Endothelial cell of umbilical vein (primary cell): ENCODE measurements around the gene SPPL2C. TPM values are rescaled to one million over a fixed set of nuclear protein-coding genes. Genes with fewer than 3 reads are reported as not detected.

Experiments
- BruUV-seq: library from RNA; stranded (reverse); fragments of 400-500 nt; replicated peaks from 2 replicates; lab custom pipeline; 2021; lab: Mats Ljungman, UMichigan
- CTCF ChIA-PET: fragments of 300-600, 350-600 bp; sonication (Branson Sonifier 250); formaldehyde crosslinking; loops from one replicate; lab custom pipeline; 2021; ENCODE audit warnings: antibody characterized with exemption, inconsistent platforms; lab: Charles Lee
- POLR2A ChIA-PET: fragments of 300-600, 350-600 bp; sonication (Branson Sonifier 250); formaldehyde crosslinking; loops from one replicate; lab custom pipeline; 2021; ENCODE audit warnings: antibody characterized with exemption, inconsistent platforms; lab: Charles Lee
- DNase-seq: peaks from one replicate; pipeline ENCODE4 v3.0.0-alpha.2; 2011; ENCODE audit warnings: low read depth, low spot score
- FAIRE-seq: peaks from 2 replicates; lab custom pipeline; 2011; peaks lifted over from hg19 to GRCh38; lab: Jason Lieb, UNC
- H2AFZ ChIP-seq: 2 replicates; pipeline ENCODE4 v1.6.0; 2012; ENCODE audit warnings: low read depth, low read length, control low read depth, inconsistent platforms
- H3K27ac ChIP-seq: 2 replicates; pipeline ENCODE4 v1.5.1; 2011; ENCODE audit warnings: low read depth, mild to moderate bottlenecking, control low read depth, low read length, moderate library complexity; ENCODE audit not compliant: insufficient read depth
- H3K27me3 ChIP-seq, 2 experiments: 2 replicates each; pipeline versions ENCODE4 v1.6.0 to v1.6.1; 2011; ENCODE audit warnings: low read length in 2 of 2, mixed read lengths in 1 of 2; ENCODE audit not compliant: control insufficient read depth in 2 of 2, insufficient read depth in 2 of 2
- H3K36me3 ChIP-seq, 2 experiments: 2 replicates in 1 of 2; 3 replicates in 1 of 2; pipeline ENCODE4 v1.5.1; 2011; ENCODE audit warnings: low read length in 2 of 2, mild to moderate bottlenecking in 1 of 2, moderate library complexity in 1 of 2; ENCODE audit not compliant: control insufficient read depth in 2 of 2, insufficient read depth in 2 of 2; ENCODE audit errors: extremely low read depth in 1 of 2
- H3K4me1 ChIP-seq: 3 replicates; pipeline ENCODE4 v1.5.1; 2011; ENCODE audit warnings: mild to moderate bottlenecking, low read length; ENCODE audit not compliant: control insufficient read depth, insufficient read depth; ENCODE audit errors: extremely low read depth
- H3K4me2 ChIP-seq: 2 replicates; pipeline ENCODE4 v1.6.1; 2011; ENCODE audit warnings: low read length, control low read depth, mixed read lengths; ENCODE audit not compliant: insufficient read depth
- H3K4me3 ChIP-seq, 3 experiments: fragments of 200-600 bp in 1 of 3; sonication (generic), shearing (Covaris generic) in 1 of 3; replicated peaks in 1 of 3; 2 replicates each; pipeline ENCODE4 v1.5.1; 2011 to 2016; ENCODE audit warnings: control low read depth in 3 of 3, low read length in 3 of 3, mild to moderate bottlenecking in 2 of 3, inconsistent platforms in 1 of 3, low read depth in 1 of 3, moderate library complexity in 1 of 3; ENCODE audit not compliant: insufficient read depth in 1 of 3
- H3K79me2 ChIP-seq: 2 replicates; pipeline ENCODE4 v1.6.0; 2012; ENCODE audit warnings: low read length, inconsistent platforms; ENCODE audit not compliant: control insufficient read depth, insufficient read depth
- H3K9ac ChIP-seq: replicated peaks from 2 replicates; pipeline ENCODE3; 2011; ENCODE audit warnings: low read length, control low read depth; ENCODE audit not compliant: insufficient read depth; ENCODE audit errors: extremely low read depth
- H3K9me1 ChIP-seq: replicated peaks from 3 replicates; pipeline ENCODE4 v1.6.0; 2011; ENCODE audit warnings: mild to moderate bottlenecking, low read length; ENCODE audit not compliant: control insufficient read depth, insufficient read depth; ENCODE audit errors: extremely low read depth
- H3K9me3 ChIP-seq: replicated peaks from 2 replicates; pipeline ENCODE4 v1.5.1; 2012; ENCODE audit warnings: low read length, inconsistent platforms; ENCODE audit not compliant: control insufficient read depth, insufficient read depth
- H4K20me1 ChIP-seq: replicated peaks from 2 replicates; pipeline ENCODE3; 2011; ENCODE audit warnings: mild to moderate bottlenecking, low read length; ENCODE audit not compliant: control insufficient read depth, insufficient read depth; ENCODE audit errors: extremely low read depth
- EZH2 ChIP-seq: IDR thresholded peaks from 2 replicates; pipeline ENCODE4 v1.6.1; 2012; ENCODE audit warnings: borderline replicate concordance, low read depth, mild to moderate bottlenecking, moderate library complexity, low read length, inconsistent platforms; ENCODE audit not compliant: severe bottlenecking
- FOS ChIP-seq: IDR thresholded peaks from 2 replicates; pipeline ENCODE4 v1.6.1; 2011; ENCODE audit warnings: mild to moderate bottlenecking, low read length, moderate library complexity, borderline replicate concordance; ENCODE audit not compliant: insufficient read depth
- GATA2 ChIP-seq: IDR thresholded peaks from 2 replicates; pipeline ENCODE4 v1.7.0; 2011; ENCODE audit warnings: low read depth, mild to moderate bottlenecking, moderate library complexity, mixed read lengths, low read length; ENCODE audit not compliant: insufficient read length, insufficient read depth
- JUN ChIP-seq: IDR thresholded peaks from 2 replicates; pipeline ENCODE4 v1.6.1; 2011; ENCODE audit warnings: borderline replicate concordance, low read depth; ENCODE audit not compliant: insufficient read length, insufficient read depth
- MAX ChIP-seq: IDR thresholded peaks from 2 replicates; pipeline ENCODE4 v1.6.1; 2011; ENCODE audit not compliant: insufficient read depth, insufficient read length
- MYC ChIP-seq: IDR thresholded peaks from one replicate; pipeline ENCODE4 v1.6.1; 2011; ENCODE audit warnings: mild to moderate bottlenecking, low read depth, low read length
- POLR2A ChIP-seq: IDR thresholded peaks from 2 replicates; pipeline ENCODE4 v1.6.1; 2012; ENCODE audit warnings: low read depth, mild to moderate bottlenecking, control low read depth, low read length
- POLR2AphosphoS5 ChIP-seq: IDR thresholded peaks from 2 replicates; pipeline ENCODE4 v1.6.1; 2012; ENCODE audit warnings: low read depth, mild to moderate bottlenecking, control low read depth, low read length, moderate library complexity; ENCODE audit not compliant: insufficient read depth
- dilution Hi-C: fragments of 300-500 bp; cut with MboI; formaldehyde crosslinking; loops from one replicate; pipeline ENCODE4 v1.15.0; 2019; ENCODE audit warnings: low sequenced_read_pairs; ENCODE audit not compliant: extremely low pct_ligation_motif_present
- intact Hi-C: fragments of 100-400 bp; cut with micrococcal nuclease; formaldehyde crosslinking; loops from one replicate; pipeline ENCODE4 v1.10.0; 2022
- polyA plus RNA-seq, 4 experiments: library from polyadenylated mRNA; depleted of rRNA in 3 of 4; stranded (reverse) in 3 of 4; unstranded in 1 of 4; fragments of >200 nt; gene quantifications; 2 replicates each; pipeline versions ENCODE4 v1.2.1 to v1.2.3, GENCODE V29; 2011 to 2012; ENCODE audit warnings: missing spikeins in 1 of 4
- total RNA-seq: library from RNA; stranded (reverse); gene quantifications from 2 replicates; pipeline ENCODE4 v1.2.3, GENCODE V29; 2021
- TF ChIP-seq, protein P1 (sequence below), 2 donors: IDR thresholded peaks; 1 replicate in 1 of 2; 2 replicates in 1 of 2; pipeline ENCODE4 v1.5.1; 2011; ENCODE audit warnings: low read length in 2 of 2, mild to moderate bottlenecking in 2 of 2, moderate library complexity in 2 of 2, control low read depth in 1 of 2, inconsistent platforms in 1 of 2, low read depth in 1 of 2; ENCODE audit not compliant: insufficient read depth in 1 of 2; ENCODE audit errors: extremely low read depth in 1 of 2

Gene SPPL2C
- total and polyA plus RNA-seq, 2 donors (not counting 3 experiments of a cell fraction or from before 2014, with no cell fraction given), result not detected

DNA sequence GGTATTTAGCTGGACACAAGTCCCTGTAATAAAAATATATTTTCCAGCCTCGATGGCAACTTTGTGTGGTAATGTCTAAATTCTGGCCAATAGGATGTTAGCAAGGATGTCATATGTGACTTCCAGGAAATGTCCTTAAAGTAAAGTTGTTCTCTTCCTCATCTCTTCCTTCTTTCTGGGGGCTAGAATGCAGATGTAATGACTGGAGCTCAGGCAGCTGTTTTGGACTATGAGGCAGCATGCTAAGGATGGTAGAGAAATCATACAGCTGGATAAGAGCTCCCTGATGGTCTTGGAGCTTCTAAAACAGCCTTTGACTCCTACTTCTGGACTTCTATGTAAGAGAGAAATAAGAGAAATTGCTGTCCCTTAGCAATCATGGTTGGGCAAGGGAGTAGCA lies 32.8 kb downstream of the SPPL2C start:
- FAIRE-seq, result no peak
- CTCF ChIA-PET, result no interaction called here
- Histone ChIP-seq H3K79me2 (no peaks in the 10 kb centered on the region), H3K4me2 (no peak overlapping the region), H2AFZ (no peak overlapping the region), H3K4me3 (no peak overlapping the region), H3K9me3 (no peaks in the 10 kb centered on the region), H4K20me1 (no peaks in the 10 kb centered on the region), H3K4me1 (no peaks in the 10 kb centered on the region), H3K27ac (no peak overlapping the region), H3K36me3 (no peaks in the 10 kb centered on the region), H3K9ac (no peak overlapping the region), H3K27me3 (peaks cover 2 to 3% of the 10 kb centered on the region in 2 experiments), H3K9me1 (no peaks in the 10 kb centered on the region)
- no peak for DNase-seq
- TF ChIP-seq POLR2A, result no peak
- no peak for TF ChIP-seq MAX
- no peak for TF ChIP-seq MYC
- TF ChIP-seq GATA2, result no peak
- TF ChIP-seq FOS, result no peak
- no peak for TF ChIP-seq EZH2
- no peak for TF ChIP-seq POLR2AphosphoS5
- TF ChIP-seq, protein P1, sequence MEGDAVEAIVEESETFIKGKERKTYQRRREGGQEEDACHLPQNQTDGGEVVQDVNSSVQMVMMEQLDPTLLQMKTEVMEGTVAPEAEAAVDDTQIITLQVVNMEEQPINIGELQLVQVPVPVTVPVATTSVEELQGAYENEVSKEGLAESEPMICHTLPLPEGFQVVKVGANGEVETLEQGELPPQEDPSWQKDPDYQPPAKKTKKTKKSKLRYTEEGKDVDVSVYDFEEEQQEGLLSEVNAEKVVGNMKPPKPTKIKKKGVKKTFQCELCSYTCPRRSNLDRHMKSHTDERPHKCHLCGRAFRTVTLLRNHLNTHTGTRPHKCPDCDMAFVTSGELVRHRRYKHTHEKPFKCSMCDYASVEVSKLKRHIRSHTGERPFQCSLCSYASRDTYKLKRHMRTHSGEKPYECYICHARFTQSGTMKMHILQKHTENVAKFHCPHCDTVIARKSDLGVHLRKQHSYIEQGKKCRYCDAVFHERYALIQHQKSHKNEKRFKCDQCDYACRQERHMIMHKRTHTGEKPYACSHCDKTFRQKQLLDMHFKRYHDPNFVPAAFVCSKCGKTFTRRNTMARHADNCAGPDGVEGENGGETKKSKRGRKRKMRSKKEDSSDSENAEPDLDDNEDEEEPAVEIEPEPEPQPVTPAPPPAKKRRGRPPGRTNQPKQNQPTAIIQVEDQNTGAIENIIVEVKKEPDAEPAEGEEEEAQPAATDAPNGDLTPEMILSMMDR (IDR thresholded peaks at IDR 0.05; ENCODE audit: extremely low read depth in 1 of 2, insufficient read depth in 1 of 2, low read depth in 1 of 2, low read length in 2 of 2), result no peak
- TF ChIP-seq JUN, result no peak
- POLR2A ChIA-PET, result no interaction called here
- dilution Hi-C loops (no loop called here), intact Hi-C loops (no loop called here)
- no TSS peak for BruUV-seq
